ENCODE results near the gene ZAR1L.

DNA sequence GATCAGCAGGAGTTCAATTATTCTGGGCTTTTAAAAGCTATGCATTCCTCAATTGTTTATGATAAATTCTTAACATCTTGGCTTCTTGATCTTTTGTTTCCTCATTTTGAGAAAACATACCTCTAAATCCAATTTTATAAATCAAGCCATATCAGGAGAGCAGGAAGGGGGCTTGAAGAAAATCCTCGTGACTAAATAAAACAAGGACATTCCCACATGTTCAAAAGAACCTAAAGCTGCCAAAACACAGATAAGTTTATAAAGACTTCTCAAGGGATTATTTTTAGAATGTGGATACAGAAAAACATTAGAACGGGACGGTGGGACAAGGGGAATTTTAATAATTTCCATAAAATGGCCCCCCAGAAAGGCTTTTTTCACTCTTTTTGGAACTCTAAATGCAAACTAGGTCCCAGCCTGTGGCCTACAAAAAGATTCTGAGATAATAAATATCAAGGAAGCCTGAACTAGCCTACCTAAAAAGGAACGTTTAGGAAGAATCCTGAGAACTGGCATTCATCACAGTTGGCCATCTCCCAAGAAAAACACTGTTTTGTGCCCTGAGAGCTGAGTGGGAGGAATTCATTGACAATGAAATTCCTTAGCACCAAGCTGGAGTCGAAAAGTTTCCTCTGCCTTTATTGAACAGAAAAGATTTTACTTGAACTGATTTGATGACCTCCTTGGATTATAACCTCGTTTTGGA is 30.1 kb downstream of the ZAR1L start:
- TF ChIP-seq, protein P1, sequence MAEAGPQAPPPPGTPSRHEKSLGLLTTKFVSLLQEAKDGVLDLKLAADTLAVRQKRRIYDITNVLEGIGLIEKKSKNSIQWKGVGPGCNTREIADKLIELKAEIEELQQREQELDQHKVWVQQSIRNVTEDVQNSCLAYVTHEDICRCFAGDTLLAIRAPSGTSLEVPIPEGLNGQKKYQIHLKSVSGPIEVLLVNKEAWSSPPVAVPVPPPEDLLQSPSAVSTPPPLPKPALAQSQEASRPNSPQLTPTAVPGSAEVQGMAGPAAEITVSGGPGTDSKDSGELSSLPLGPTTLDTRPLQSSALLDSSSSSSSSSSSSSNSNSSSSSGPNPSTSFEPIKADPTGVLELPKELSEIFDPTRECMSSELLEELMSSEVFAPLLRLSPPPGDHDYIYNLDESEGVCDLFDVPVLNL (CRISPR knock-in tag; IDR thresholded peaks at IDR 0.05; ENCODE audit: low read depth): no peak
- TF ChIP-seq, protein P2, sequence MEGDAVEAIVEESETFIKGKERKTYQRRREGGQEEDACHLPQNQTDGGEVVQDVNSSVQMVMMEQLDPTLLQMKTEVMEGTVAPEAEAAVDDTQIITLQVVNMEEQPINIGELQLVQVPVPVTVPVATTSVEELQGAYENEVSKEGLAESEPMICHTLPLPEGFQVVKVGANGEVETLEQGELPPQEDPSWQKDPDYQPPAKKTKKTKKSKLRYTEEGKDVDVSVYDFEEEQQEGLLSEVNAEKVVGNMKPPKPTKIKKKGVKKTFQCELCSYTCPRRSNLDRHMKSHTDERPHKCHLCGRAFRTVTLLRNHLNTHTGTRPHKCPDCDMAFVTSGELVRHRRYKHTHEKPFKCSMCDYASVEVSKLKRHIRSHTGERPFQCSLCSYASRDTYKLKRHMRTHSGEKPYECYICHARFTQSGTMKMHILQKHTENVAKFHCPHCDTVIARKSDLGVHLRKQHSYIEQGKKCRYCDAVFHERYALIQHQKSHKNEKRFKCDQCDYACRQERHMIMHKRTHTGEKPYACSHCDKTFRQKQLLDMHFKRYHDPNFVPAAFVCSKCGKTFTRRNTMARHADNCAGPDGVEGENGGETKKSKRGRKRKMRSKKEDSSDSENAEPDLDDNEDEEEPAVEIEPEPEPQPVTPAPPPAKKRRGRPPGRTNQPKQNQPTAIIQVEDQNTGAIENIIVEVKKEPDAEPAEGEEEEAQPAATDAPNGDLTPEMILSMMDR (IDR thresholded peaks at IDR 0.05 in 2 of 3, conservative IDR thresholded peaks at IDR 0.05 in 1 of 3; ENCODE audit: insufficient read depth in 2 of 3, low read depth in 1 of 3, low read length in 3 of 3): no peak
- TF ChIP-seq ZFX (CRISPR knock-in tag; IDR thresholded peaks at IDR 0.05): no peak
- TF ChIP-seq, protein P3, sequence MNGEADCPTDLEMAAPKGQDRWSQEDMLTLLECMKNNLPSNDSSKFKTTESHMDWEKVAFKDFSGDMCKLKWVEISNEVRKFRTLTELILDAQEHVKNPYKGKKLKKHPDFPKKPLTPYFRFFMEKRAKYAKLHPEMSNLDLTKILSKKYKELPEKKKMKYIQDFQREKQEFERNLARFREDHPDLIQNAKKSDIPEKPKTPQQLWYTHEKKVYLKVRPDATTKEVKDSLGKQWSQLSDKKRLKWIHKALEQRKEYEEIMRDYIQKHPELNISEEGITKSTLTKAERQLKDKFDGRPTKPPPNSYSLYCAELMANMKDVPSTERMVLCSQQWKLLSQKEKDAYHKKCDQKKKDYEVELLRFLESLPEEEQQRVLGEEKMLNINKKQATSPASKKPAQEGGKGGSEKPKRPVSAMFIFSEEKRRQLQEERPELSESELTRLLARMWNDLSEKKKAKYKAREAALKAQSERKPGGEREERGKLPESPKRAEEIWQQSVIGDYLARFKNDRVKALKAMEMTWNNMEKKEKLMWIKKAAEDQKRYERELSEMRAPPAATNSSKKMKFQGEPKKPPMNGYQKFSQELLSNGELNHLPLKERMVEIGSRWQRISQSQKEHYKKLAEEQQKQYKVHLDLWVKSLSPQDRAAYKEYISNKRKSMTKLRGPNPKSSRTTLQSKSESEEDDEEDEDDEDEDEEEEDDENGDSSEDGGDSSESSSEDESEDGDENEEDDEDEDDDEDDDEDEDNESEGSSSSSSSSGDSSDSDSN (IDR thresholded peaks at IDR 0.05; ENCODE audit: borderline replicate concordance in 1 of 2, low read depth in 2 of 2, low read length in 2 of 2): no peak
- no peak for TF ChIP-seq ZNF347 (CRISPR knock-in tag; IDR thresholded peaks at IDR 0.05; ENCODE audit: low read depth)
- no peak for TF ChIP-seq SIN3A (IDR thresholded peaks at IDR 0.05; ENCODE audit: borderline replicate concordance in 2 of 2, control insufficient read depth in 1 of 2, low read depth in 2 of 2, low read length in 2 of 2)
- no peak for TF ChIP-seq MYC (IDR thresholded peaks at IDR 0.05; ENCODE audit: low read depth, low read length)
- TF ChIP-seq MYC (CRISPR knock-in tag; IDR thresholded peaks at IDR 0.05; ENCODE audit: borderline replicate concordance, low read depth): no peak
- TF ChIP-seq CREB1 (IDR thresholded peaks at IDR 0.05): no peak
- TF ChIP-seq CREB1 (CRISPR knock-in tag; IDR thresholded peaks at IDR 0.05): no peak
- no peak for TF ChIP-seq POLR2A (conservative IDR thresholded peaks at IDR 0.05)
- no peak for TF ChIP-seq CEBPB (tag; IDR thresholded peaks at IDR 0.05)
- TF ChIP-seq EP300 (IDR thresholded peaks at IDR 0.05; ENCODE audit: low read length): no peak
- TF ChIP-seq, protein P4, sequence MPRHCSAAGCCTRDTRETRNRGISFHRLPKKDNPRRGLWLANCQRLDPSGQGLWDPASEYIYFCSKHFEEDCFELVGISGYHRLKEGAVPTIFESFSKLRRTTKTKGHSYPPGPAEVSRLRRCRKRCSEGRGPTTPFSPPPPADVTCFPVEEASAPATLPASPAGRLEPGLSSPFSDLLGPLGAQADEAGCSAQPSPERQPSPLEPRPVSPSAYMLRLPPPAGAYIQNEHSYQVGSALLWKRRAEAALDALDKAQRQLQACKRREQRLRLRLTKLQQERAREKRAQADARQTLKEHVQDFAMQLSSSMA (CRISPR knock-in tag; IDR thresholded peaks at IDR 0.05): no peak
- TF ChIP-seq RBBP5 (IDR thresholded peaks at IDR 0.05; ENCODE audit: borderline replicate concordance, insufficient read depth, low read length, poor library complexity, severe bottlenecking): no peak

Measured in K562 (cell line).